Upper lobe of left lung (tissue), 6 donors: ENCODE results near the gene BATF. TPM values are rescaled to one million over a fixed set of nuclear protein-coding genes. Genes with fewer than 3 reads are reported as not detected.

ENCODE experiments used
- ATAC-seq, 2 donors: fragments of 200-7000 bp; cut with Tn5 transposase; one replicate each; pipeline ENCODE4 v1.9.1; 2022; ENCODE audit warnings: mild to moderate bottlenecking in 2 of 2, moderate library complexity in 2 of 2; ENCODE audit not compliant: low FRiP score in 2 of 2
- DNase-seq, 2 donors: peaks; one replicate each; pipeline ENCODE4 v3.0.0-alpha.2; 2019 to 2020
- H3K27ac ChIP-seq, 4 donors: fragments of 200-600 bp; sonication (generic); one replicate each; pipeline ENCODE4 v1.5.1; 2016 to 2019
- H3K27me3 ChIP-seq, 4 donors: fragments of 200-600 bp; sonication (generic); one replicate each; pipeline ENCODE4 v1.5.1; 2017 to 2019
- H3K36me3 ChIP-seq, 4 donors: fragments of 200-600 bp; sonication (generic); one replicate each; pipeline ENCODE4 v1.5.1; 2016 to 2019
- H3K4me1 ChIP-seq, 4 donors: fragments of 200-600 bp; sonication (generic); one replicate each; pipeline ENCODE4 v1.5.1; 2018 to 2019
- H3K4me3 ChIP-seq, 4 donors: fragments of 200-600 bp; sonication (generic); one replicate each; pipeline ENCODE4 v1.5.1; 2017 to 2019; ENCODE audit warnings: mild to moderate bottlenecking in 2 of 4, moderate library complexity in 1 of 4
- H3K9me3 ChIP-seq, 4 donors: fragments of 200-600 bp; sonication (generic); one replicate each; pipeline ENCODE4 v1.5.1; 2018 to 2019
- EP300 ChIP-seq, 4 donors: sonication (generic); formaldehyde crosslinking; IDR thresholded peaks; one replicate each; pipeline ENCODE4 v1.5.1; 2017; ENCODE audit warnings: antibody characterized with exemption in 4 of 4, control low read depth in 2 of 4
- POLR2A ChIP-seq, 4 donors: fragments of 450-650 bp; IDR thresholded peaks; one replicate each; pipeline ENCODE4 v1.5.1; 2016 to 2017; ENCODE audit warnings: antibody characterized with exemption in 4 of 4, mild to moderate bottlenecking in 2 of 4
- POLR2AphosphoS5 ChIP-seq, 2 donors: sonication (generic); formaldehyde crosslinking; IDR thresholded peaks; one replicate each; pipeline ENCODE4 v1.5.1; 2017; ENCODE audit warnings: antibody characterized with exemption in 2 of 2
- WGBS, 2 donors: methylation state at CpG; one replicate each; pipeline ENCODE4 v1.1.5; 2017 to 2018; 5-methylcytosine and 5-hydroxymethylcytosine counted together
- total RNA-seq, 6 donors: library from RNA; depleted of rRNA in 4 of 6; stranded (reverse); fragments of >200 nt in 4 of 6; gene quantifications; one replicate each; pipeline versions ENCODE4 v1.1.0 to v1.2.1, GENCODE V29; 2016 to 2021
- TF ChIP-seq, protein P1 (sequence below), 6 experiments: fragments of 450-650 bp in 4 of 6; fragments of 200-600 bp in 2 of 6; sonication (generic) in 2 of 6; IDR thresholded peaks; one replicate each; pipeline ENCODE4 v1.5.1; 2016 to 2019; ENCODE audit warnings: antibody characterized with exemption in 6 of 6
- donor health status: DM: no; HTN: no; CAD: no; lungs with moderate emphysema.
- donor health status: DM: no; HTN: yes; CAD: no; lungs with severe emphysema.

BATF gene
- total RNA-seq, 6 donors from 2014 or later: 5.4 to 25.1 (median 10.8) TPM

- Histone ChIP-seq H3K9me3 (no peaks in the 10 kb centered on the region), H3K36me3 (no peaks in the 10 kb centered on the region), H3K4me1 (peaks cover 24 to 43% (median 35%) of the 10 kb centered on the region in 4 donors), H3K27me3 (no peaks in the 10 kb centered on the region), H3K27ac (no peak overlapping the region), H3K4me3 (no peak overlapping the region)
- ATAC-seq (no peak), DNase-seq (peak in 1 of 2 donors; percentile 48)
- TF ChIP-seq, protein P1, sequence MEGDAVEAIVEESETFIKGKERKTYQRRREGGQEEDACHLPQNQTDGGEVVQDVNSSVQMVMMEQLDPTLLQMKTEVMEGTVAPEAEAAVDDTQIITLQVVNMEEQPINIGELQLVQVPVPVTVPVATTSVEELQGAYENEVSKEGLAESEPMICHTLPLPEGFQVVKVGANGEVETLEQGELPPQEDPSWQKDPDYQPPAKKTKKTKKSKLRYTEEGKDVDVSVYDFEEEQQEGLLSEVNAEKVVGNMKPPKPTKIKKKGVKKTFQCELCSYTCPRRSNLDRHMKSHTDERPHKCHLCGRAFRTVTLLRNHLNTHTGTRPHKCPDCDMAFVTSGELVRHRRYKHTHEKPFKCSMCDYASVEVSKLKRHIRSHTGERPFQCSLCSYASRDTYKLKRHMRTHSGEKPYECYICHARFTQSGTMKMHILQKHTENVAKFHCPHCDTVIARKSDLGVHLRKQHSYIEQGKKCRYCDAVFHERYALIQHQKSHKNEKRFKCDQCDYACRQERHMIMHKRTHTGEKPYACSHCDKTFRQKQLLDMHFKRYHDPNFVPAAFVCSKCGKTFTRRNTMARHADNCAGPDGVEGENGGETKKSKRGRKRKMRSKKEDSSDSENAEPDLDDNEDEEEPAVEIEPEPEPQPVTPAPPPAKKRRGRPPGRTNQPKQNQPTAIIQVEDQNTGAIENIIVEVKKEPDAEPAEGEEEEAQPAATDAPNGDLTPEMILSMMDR (IDR thresholded peaks at IDR 0.05): peak in 5 of 6 experiments; percentile 28 to 42 (median 37)
- TF ChIP-seq POLR2AphosphoS5 (IDR thresholded peaks at IDR 0.05): no peak
- WGBS, 2 donors: 81 to 83% methylated on average over 2 to 4 of the region's 4 CpGs
These were observed 3.6 kb upstream of the BATF start for GRCh38 chr14:75518625-75519024.

DNA sequence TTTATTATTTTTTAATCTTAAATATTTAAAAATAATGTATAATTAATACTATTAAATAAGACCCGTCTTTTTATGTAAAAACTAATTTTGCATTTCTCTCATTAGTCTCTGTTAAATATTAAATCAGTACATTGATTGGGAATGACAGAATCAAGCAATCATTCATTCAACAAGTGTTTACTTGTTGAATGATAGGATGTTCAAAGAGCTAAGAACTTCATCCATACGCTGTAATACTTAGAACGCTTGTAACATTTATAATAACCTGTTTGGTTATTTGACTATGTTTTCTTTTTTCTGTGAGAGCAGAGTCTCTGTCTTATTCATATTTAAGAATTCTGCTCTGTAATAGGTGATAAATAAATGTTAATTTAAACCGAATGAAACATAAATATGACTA, 2.9 kb upstream of the BATF start:
- no peak for ATAC-seq
- DNase-seq: no peak
- Histone ChIP-seq H3K9me3 (no peaks in the 10 kb centered on the region), H3K4me1 (peaks cover 28 to 48% (median 38%) of the 10 kb centered on the region in 4 donors), H3K27ac (no peak overlapping the region), H3K27me3 (no peaks in the 10 kb centered on the region), H3K36me3 (no peaks in the 10 kb centered on the region), H3K4me3 (no peak overlapping the region)
- WGBS, 2 donors: 91% methylated on average over 4 of the region's 4 CpGs
- no peak for TF ChIP-seq EP300 (IDR thresholded peaks at IDR 0.05)
- no peak for TF ChIP-seq POLR2A (IDR thresholded peaks at IDR 0.05)
- TF ChIP-seq POLR2AphosphoS5 (IDR thresholded peaks at IDR 0.05): no peak
- TF ChIP-seq, protein P1 (IDR thresholded peaks at IDR 0.05): no peak

DNA sequence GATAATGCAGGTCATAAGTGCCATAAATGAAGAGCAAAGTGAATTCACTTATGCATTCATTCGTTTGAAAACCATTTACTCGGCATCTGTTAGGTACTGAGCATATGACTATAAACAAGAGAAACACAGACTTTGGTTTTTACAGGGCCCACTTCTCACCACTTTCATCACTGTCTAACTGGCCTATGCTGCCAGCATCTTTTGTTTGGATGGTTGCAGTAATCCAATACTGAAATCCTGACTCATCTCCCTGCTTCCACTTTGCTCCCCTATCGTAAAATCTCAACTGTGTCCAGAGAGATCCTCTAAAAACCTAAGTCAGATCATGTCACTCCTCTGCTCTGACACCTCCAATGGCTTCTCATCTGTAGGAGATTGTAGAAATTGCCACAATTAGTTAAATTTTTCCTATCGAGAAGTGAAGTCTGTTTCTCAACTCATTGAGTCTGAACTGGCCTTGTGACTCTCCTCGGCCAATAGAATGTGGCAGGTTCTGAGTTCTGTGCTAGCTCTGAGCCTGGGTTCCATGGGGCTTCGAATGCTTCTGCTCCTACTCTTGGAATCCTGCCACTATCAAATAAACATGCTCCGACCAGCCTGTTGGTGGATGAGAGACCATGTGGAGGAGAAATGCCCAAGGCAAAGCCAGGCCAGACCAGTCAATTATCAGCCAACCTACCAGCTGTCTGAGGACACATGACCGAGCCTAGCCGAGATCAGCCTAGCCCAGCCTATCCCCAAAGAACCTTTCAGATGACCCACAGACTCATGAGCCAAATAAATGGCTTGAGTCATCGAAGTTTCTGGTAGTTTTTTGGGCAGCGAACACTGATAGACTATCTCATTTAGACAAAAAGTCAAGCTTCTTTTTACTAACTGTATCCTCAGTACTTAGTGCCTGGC, 2.2 kb upstream of the BATF start:
- Histone ChIP-seq H3K9me3 (no peaks in the 10 kb centered on the region), H3K27ac (no peak overlapping the region), H3K36me3 (no peaks in the 10 kb centered on the region), H3K4me1 (peaks cover 27 to 48% (median 38%) of the 10 kb centered on the region in 4 donors), H3K27me3 (no peaks in the 10 kb centered on the region), H3K4me3 (no peak overlapping the region)
- no peak for TF ChIP-seq POLR2AphosphoS5 (IDR thresholded peaks at IDR 0.05)
- no peak for TF ChIP-seq POLR2A (IDR thresholded peaks at IDR 0.05)
- TF ChIP-seq EP300 (IDR thresholded peaks at IDR 0.05): no peak
- 89 to 90% methylated on average over 11 of the region's 11 CpGs for WGBS, 2 donors
- DNase-seq (no peak), ATAC-seq (no peak)

- no peaks in the 10 kb centered on the region for H3K27me3 ChIP-seq
- no peak overlapping the region for H3K4me3 ChIP-seq
- no peaks in the 10 kb centered on the region for H3K36me3 ChIP-seq
- no peaks in the 10 kb centered on the region for H3K9me3 ChIP-seq
- peaks cover 19 to 42% (median 32%) of the 10 kb centered on the region in 4 donors for H3K4me1 ChIP-seq
- 76 to 78% methylated on average over 3 of the region's 3 CpGs for WGBS, 2 donors
- DNase-seq (no peak), ATAC-seq (no peak)
- H3K27ac ChIP-seq: no peak overlapping the region
- TF ChIP-seq, protein P1 (IDR thresholded peaks at IDR 0.05): no peak
- no peak for TF ChIP-seq EP300 (IDR thresholded peaks at IDR 0.05)
- no peak for TF ChIP-seq POLR2A (IDR thresholded peaks at IDR 0.05)
- no peak for TF ChIP-seq POLR2AphosphoS5 (IDR thresholded peaks at IDR 0.05)
These were observed 1.4 kb upstream of the BATF start for GRCh38 chr14:75520852-75521251.

- Histone ChIP-seq H3K27ac (peak overlapping the region; percentile 57 to 90 (median 80)), H3K9me3 (no peaks in the 10 kb centered on the region), H3K4me1 (peaks cover 19 to 48% (median 32%) of the 10 kb centered on the region in 4 donors), H3K36me3 (no peaks in the 10 kb centered on the region), H3K4me3 (peak overlapping the region in 1 of 4 donors; percentile 47), H3K27me3 (no peaks in the 10 kb centered on the region)
- ATAC-seq (no peak), DNase-seq (no peak)
- TF ChIP-seq, protein P1 (IDR thresholded peaks at IDR 0.05): no peak
- no peak for TF ChIP-seq POLR2A (IDR thresholded peaks at IDR 0.05)
- TF ChIP-seq EP300 (IDR thresholded peaks at IDR 0.05): no peak
- TF ChIP-seq POLR2AphosphoS5 (IDR thresholded peaks at IDR 0.05): no peak
- WGBS, 2 donors: 50 to 67% methylated on average over 11 of the region's 11 CpGs
These were observed 662 bp upstream of the BATF start for GRCh38 chr14:75521415-75522199.
